ENCODE data around the gene ZNF416. TPM values are rescaled to one million over a fixed set of nuclear protein-coding genes. Genes with fewer than 3 reads are reported as not detected.

Gene ZNF416
- 1 to 10 TPM; 2.8 to 2.9 (median 2.8) TPM for total RNA-seq

GRCh38 chr19:57578487-57579205 lies at the start of gene ZNF416:
Gene ZNF416 (minus strand): TSS chr19:57578911. CDS start chr19:57578704, 207 bp downstream.
- H3K4me1 Mint-ChIP-seq (ENCODE audit: low read depth), result peaks cover 22% of the 10 kb centered on the region
- peak within 1 kb of the TSS; percentile 83 for H3K4me3 Mint-ChIP-seq
- no peaks in the 10 kb centered on the region for H3K27me3 Mint-ChIP-seq (ENCODE audit: low read depth)
- ATAC-seq (peak; percentile 94 to 95), DNase-seq (peak; percentile 92)
- peaks cover 41% of the 10 kb centered on the region for H3K36me3 Mint-ChIP-seq (ENCODE audit: insufficient read depth)
- H3K9me3 Mint-ChIP-seq, result peaks cover 41% of the 10 kb centered on the region

DNA sequence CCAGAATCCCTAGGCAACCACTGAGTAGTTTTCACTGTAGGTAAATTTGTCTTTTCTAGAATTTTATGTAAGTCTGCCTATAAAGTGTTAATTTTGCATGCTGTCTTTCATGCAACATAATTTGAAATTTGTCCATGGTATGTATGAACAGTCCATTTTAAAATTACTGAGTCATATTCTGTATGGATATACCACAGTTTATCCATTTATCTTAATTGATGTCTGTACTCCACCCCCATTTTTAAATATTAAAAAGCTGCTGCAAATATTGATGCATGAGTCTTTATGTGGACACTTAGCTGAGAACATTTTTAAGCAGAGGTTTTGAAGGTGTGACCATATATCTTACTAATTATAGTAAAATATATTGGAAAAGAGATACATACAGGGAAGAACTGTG lies 44.4 kb upstream of the ZNF416 start:
- ATAC-seq (no peak), DNase-seq (no peak)
- Mint-ChIP-seq H3K4me1 (ENCODE audit: low read depth) (no peaks in the 10 kb centered on the region), H3K36me3 (ENCODE audit: insufficient read depth) (peaks cover 61% of the 10 kb centered on the region), H3K27me3 (ENCODE audit: low read depth) (no peaks in the 10 kb centered on the region), H3K4me3 (no peak overlapping the region), H3K9me3 (peaks cover 57% of the 10 kb centered on the region)

DNA sequence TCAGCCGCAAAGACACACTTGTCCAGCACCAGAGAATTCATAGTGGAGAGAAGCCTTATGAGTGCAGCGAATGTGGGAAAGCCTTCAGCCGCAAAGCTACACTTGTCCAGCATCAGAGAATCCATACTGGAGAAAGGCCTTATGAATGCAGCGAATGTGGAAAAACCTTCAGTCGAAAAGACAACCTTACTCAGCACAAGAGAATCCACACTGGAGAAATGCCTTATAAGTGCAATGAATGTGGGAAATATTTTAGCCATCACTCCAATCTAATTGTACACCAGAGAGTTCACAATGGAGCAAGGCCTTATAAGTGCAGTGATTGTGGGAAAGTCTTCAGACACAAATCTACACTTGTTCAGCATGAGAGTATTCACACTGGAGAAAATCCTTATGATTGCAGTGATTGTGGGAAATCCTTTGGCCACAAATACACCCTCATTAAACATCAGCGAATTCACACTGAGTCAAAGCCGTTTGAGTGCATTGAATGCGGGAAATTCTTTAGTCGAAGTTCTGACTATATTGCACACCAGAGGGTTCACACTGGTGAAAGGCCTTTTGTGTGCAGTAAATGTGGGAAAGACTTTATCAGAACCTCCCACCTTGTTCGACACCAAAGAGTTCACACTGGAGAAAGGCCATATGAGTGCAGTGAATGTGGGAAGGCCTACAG lies 42.1 kb upstream of the ZNF416 start:
- Mint-ChIP-seq H3K36me3 (ENCODE audit: insufficient read depth) (peaks cover 82% of the 10 kb centered on the region), H3K4me3 (no peak overlapping the region), H3K27me3 (ENCODE audit: low read depth) (no peaks in the 10 kb centered on the region), H3K4me1 (ENCODE audit: low read depth) (peaks cover 8% of the 10 kb centered on the region), H3K9me3 (peaks cover 62% of the 10 kb centered on the region)
- DNase-seq, result no peak
- no peak for ATAC-seq

GRCh38 chr19:57615346-57615745 lies 36.6 kb upstream of the ZNF416 start:
- H3K4me3 Mint-ChIP-seq, result peak overlapping the region; percentile 92
- peaks cover 54% of the 10 kb centered on the region for H3K9me3 Mint-ChIP-seq
- DNase-seq, result no peak
- peaks cover 27% of the 10 kb centered on the region for H3K4me1 Mint-ChIP-seq (ENCODE audit: low read depth)
- H3K36me3 Mint-ChIP-seq (ENCODE audit: insufficient read depth), result peaks cover 58% of the 10 kb centered on the region
- H3K27me3 Mint-ChIP-seq (ENCODE audit: low read depth), result no peaks in the 10 kb centered on the region
- no peak for ATAC-seq

DNA sequence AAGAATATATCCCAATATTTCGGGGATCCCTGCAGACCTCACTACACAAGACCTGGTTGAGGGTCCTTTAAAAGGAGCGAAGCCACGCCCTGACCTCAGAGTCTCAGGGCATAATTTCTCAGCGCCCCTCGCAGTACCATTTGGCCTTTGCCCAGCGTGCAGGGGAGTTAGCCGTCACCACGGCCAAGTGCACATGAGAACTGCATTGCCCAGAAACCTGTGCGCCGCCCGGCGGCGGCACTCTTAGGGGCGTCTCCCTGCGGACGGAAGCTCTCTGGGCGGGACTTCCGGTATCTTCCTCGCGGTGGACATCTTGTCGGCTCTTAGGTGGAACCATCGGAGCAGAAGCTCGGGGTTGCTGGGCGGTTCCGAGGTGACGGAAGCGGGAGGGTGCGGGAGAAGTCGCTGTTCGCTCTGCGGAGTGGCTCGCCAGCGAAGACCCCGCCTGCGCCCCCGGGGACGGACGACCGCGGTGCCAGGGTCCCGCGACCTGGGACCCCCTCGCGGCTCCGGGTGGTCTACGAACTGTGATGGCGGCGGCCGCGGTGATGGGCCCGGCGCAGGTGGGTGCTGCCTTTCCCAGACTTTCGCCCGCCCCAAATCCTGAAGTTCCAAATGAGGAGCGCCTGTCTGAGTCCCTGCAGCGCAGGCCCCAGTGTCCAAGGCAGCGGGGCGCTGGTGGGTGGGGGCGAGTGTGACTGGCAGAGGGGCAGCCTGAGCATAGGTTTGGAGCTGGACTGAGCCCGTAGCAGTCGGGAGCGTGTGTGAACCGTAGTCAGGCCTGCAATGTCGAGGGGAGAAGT lies 35.4 kb upstream of the ZNF416 start, which contains the start of gene ZNF134:
ZNF134 (plus strand) TSS at position 302 of the 803 bp plus-strand sequence. CDS start 5,227 bp downstream, outside the sequence.
- ATAC-seq (peak; percentile 100), DNase-seq (peak; percentile 84)
- Mint-ChIP-seq H3K4me3 (peak within 1 kb of the TSS; percentile 92), H3K27me3 (ENCODE audit: low read depth) (no peaks in the 10 kb centered on the region), H3K4me1 (ENCODE audit: low read depth) (peaks cover 27% of the 10 kb centered on the region), H3K36me3 (ENCODE audit: insufficient read depth) (peaks cover 46% of the 10 kb centered on the region), H3K9me3 (peaks cover 45% of the 10 kb centered on the region)

DNA sequence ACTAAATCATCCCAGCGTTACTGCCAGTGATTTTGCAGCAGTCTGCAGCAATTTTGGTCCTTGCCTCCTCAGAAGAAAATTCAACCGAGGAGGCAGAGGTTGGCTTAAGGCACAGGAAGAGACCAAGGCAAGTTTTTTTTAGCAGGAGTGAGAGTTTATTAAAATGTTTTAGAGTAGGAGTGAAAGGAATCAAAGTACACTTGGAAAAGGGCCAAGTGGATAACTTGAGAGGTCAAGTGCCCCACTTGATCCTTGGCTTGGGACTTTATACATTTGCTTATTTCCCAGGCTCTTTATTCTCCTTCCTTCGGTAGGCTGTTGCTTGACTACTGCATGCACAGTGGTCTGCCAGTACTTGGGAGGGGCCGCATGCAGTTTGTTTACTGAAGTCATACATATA lies 32.4 kb upstream of the ZNF416 start:
- ATAC-seq (no peak), DNase-seq (no peak)
- no peak overlapping the region for H3K4me3 Mint-ChIP-seq
- H3K4me1 Mint-ChIP-seq (ENCODE audit: low read depth), result peaks cover 18% of the 10 kb centered on the region
- peaks cover 36% of the 10 kb centered on the region for H3K36me3 Mint-ChIP-seq (ENCODE audit: insufficient read depth)
- no peaks in the 10 kb centered on the region for H3K27me3 Mint-ChIP-seq (ENCODE audit: low read depth)
- peaks cover 33% of the 10 kb centered on the region for H3K9me3 Mint-ChIP-seq

GRCh38 chr19:57606931-57607330 lies 28.2 kb upstream of the ZNF416 start:
- Mint-ChIP-seq H3K4me1 (ENCODE audit: low read depth) (no peaks in the 10 kb centered on the region), H3K27me3 (ENCODE audit: low read depth) (no peaks in the 10 kb centered on the region)
- no peak for ATAC-seq

DNA sequence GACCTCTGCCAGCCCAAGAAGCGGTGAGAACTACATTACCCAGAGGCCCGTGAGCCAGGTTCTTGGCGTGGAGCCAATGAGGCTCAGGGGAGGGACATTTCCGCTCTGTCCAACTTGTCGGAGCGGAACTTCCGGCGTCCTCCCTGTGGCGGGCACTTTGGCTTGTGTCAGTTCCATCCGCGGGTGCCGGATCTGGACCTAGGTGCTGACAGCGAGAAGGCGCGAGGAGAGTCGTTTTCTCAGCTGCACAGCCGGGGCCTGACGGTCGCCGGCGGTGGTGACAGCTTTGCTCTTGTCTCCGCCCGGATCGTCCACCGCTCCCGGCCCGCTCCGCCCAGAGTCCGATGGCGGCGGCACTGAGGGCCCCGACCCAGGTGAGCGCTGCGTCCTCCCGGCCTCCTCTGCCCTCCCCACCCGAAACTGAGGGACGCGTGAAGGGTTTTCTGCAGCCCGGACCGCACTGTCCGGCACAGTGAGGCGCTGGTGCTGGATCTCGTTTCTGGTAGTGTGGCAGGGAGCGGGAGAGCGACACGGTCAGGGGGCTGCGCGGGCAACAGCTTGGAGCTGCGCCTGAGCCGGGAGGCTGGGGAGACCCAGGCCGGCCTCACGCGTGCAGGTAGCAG lies 21.2 kb upstream of the ZNF416 start, which contains the start of gene ZNF530:
ZNF530 (plus strand) TSS at position 125 of the 623 bp plus-strand sequence. CDS start 4,461 bp downstream, outside the sequence.
- Mint-ChIP-seq H3K27me3 (ENCODE audit: low read depth) (no peaks in the 10 kb centered on the region), H3K36me3 (ENCODE audit: insufficient read depth) (peaks cover 41% of the 10 kb centered on the region), H3K4me1 (ENCODE audit: low read depth) (peaks cover 19% of the 10 kb centered on the region), H3K4me3 (peak within 1 kb of the TSS; percentile 87), H3K9me3 (peaks cover 28% of the 10 kb centered on the region)
- ATAC-seq (peak; percentile 99), DNase-seq (peak; percentile 79)

More at GRCh38 chr19:57606931-57607330, 28.2 kb upstream of the ZNF416 start:
- DNase-seq, result no peak
- Mint-ChIP-seq H3K36me3 (ENCODE audit: insufficient read depth) (peaks cover 57% of the 10 kb centered on the region), H3K9me3 (peaks cover 40% of the 10 kb centered on the region), H3K4me3 (no peak overlapping the region)

GRCh38 chr19:57599377-57599760 lies 20.7 kb upstream of the ZNF416 start:
- Mint-ChIP-seq H3K9me3 (peaks cover 23% of the 10 kb centered on the region), H3K4me3 (peak overlapping the region; percentile 87), H3K27me3 (ENCODE audit: low read depth) (no peaks in the 10 kb centered on the region), H3K4me1 (ENCODE audit: low read depth) (peaks cover 19% of the 10 kb centered on the region), H3K36me3 (ENCODE audit: insufficient read depth) (peaks cover 35% of the 10 kb centered on the region)
- DNase-seq, result no peak
- ATAC-seq, result no peak

DNA sequence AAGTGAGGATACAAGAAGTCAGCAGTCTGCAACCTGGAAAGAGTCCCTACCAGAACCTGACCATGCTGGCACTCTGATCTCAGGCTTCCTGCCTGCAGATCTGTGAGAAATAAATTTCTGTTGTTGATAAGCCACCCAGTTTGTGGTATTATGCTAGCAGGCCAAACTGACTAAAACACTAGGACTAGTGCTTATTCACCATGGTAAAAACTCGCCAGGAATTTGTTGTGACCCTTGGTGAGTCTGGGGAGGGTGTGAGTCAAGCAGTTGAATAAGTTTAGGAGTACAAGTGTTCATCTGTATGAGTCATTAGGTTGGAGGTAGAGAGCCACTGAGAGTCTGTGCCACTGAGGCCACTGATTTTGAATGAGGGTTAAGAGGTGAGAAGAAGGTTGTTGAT lies 8.8 kb upstream of the ZNF416 start:
- H3K27me3 Mint-ChIP-seq (ENCODE audit: low read depth), result no peaks in the 10 kb centered on the region
- no peak for ATAC-seq
- peaks cover 72% of the 10 kb centered on the region for H3K36me3 Mint-ChIP-seq (ENCODE audit: insufficient read depth)
- no peak for DNase-seq
- peaks cover 68% of the 10 kb centered on the region for H3K9me3 Mint-ChIP-seq
- no peak overlapping the region for H3K4me3 Mint-ChIP-seq
- peaks cover 17% of the 10 kb centered on the region for H3K4me1 Mint-ChIP-seq (ENCODE audit: low read depth)

DNA sequence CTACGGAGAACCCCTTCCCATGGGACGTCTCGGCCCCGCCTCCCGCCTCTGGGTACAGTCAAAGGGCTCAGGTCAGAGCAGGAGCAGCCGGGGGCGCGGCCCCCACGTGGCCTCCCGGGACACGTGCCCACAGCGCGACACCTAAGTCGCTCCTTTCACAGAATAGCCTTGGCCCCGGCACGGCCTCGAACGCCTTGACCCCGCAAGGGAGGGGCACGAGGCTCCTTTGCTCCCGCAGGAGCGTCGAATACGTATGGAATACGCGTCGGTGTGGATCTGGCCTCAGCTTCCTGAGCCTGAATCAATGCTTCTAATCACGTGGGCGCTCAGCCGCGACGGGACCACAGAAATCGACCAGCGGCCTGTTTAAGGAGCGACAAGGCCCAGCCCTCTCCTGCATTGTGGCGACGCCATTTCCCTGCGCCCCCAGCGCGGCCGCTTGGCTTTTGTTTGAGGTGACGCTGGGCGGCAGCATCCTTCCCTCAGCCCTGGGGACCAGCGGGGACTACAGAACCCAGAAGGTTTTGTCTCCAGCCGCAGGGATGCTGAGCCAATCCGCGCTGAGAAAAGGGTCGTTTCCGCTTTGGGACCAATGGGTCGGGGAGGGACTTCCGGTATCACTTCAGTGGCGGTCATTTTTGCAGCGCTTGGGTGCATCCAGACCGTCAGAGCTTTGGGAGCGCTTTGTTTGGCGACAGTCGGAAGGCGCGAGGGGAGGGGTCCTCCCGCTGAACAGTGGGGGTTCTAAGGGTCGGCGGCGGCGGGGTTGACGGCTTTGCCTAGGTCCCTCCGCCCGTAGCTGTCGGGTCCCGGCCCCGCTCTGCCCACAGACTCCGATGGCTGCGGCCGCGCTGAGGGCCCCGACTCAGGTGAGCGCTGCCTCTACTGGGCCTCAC lies 5.1 kb upstream of the ZNF416 start, which contains the start of gene ZIK1:
ZIK1 (plus strand) TSS at position 625 of the 896 bp plus-strand sequence; CDS start at position 837, 212 bp downstream.
- H3K4me3 Mint-ChIP-seq, result peak within 1 kb of the TSS; percentile 95
- H3K27me3 Mint-ChIP-seq (ENCODE audit: low read depth), result no peaks in the 10 kb centered on the region
- ATAC-seq (peak; percentile 92), DNase-seq (peak; percentile 82)
- H3K4me1 Mint-ChIP-seq (ENCODE audit: low read depth), result peaks cover 20% of the 10 kb centered on the region
- H3K9me3 Mint-ChIP-seq, result peaks cover 51% of the 10 kb centered on the region
- peaks cover 41% of the 10 kb centered on the region for H3K36me3 Mint-ChIP-seq (ENCODE audit: insufficient read depth)

- Mint-ChIP-seq H3K4me3 (no peak overlapping the region), H3K36me3 (ENCODE audit: insufficient read depth) (peaks cover 35% of the 10 kb centered on the region), H3K27me3 (ENCODE audit: low read depth) (no peaks in the 10 kb centered on the region), H3K4me1 (ENCODE audit: low read depth) (peaks cover 22% of the 10 kb centered on the region), H3K9me3 (peaks cover 46% of the 10 kb centered on the region)
- DNase-seq (no peak), ATAC-seq (no peak)
These were observed 4.4 kb upstream of the ZNF416 start for GRCh38 chr19:57583104-57583520.

DNA sequence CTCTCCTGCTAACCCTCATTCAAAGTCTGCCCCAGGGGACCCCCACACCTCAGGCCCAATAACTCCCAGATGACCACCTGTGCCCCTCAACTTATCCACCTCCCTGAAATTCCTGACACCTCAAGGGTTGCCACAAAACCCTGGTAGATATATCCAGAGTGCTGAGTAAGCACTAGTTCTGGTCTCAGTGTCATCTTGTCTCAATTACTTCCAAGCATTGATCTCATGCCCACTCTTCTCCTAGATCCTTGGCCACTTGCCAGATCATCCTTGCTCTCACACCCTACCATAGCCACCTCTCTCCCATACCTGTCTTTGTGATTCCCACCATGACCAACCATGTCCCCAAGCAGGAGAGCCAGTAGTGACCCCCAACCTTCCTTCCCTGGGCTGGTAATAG lies 2.0 kb downstream of the ZNF416 start:
- ATAC-seq, result no peak
- Mint-ChIP-seq H3K4me1 (ENCODE audit: low read depth) (peaks cover 20% of the 10 kb centered on the region), H3K36me3 (ENCODE audit: insufficient read depth) (peaks cover 57% of the 10 kb centered on the region), H3K4me3 (peak overlapping the region; percentile 70), H3K9me3 (peaks cover 40% of the 10 kb centered on the region), H3K27me3 (ENCODE audit: low read depth) (no peaks in the 10 kb centered on the region)
- no peak for DNase-seq
